Stomach smooth muscle (tissue), 2 donors: ENCODE results near the gene GALNT9.
"Not testable (repeated sequence)": the region's sequence is repeated elsewhere in the genome, so short reads cannot be mapped to it uniquely, and the experiment has no call there.

Experiments used
- H3K27ac ChIP-seq: one replicate; pipeline ENCODE4 v1.7.0; 2013; ENCODE audit warnings: mild to moderate bottlenecking, low read length, inconsistent platforms
- H3K27me3 ChIP-seq, 2 donors: one replicate each; pipeline ENCODE4 v1.7.0; 2013; ENCODE audit warnings: low read length in 2 of 2; ENCODE audit not compliant: insufficient read depth in 2 of 2, control insufficient read depth in 1 of 2
- H3K36me3 ChIP-seq, 2 donors: one replicate each; pipeline ENCODE4 v1.7.0; 2013; ENCODE audit warnings: low read length in 2 of 2; ENCODE audit not compliant: control insufficient read depth in 2 of 2, insufficient read depth in 2 of 2
- H3K4me1 ChIP-seq: one replicate; pipeline ENCODE4 v1.7.0; 2013; ENCODE audit warnings: low read length; ENCODE audit not compliant: control insufficient read depth, insufficient read depth
- H3K4me3 ChIP-seq, 2 donors: one replicate each; pipeline ENCODE4 v1.7.0; 2013; ENCODE audit warnings: low read length in 2 of 2
- H3K9ac ChIP-seq, 2 donors: one replicate each; pipeline ENCODE4 v1.7.0; 2013; ENCODE audit warnings: low read length in 2 of 2, mild to moderate bottlenecking in 1 of 2
- H3K9me3 ChIP-seq, 2 donors: one replicate each; pipeline ENCODE4 v1.7.0; 2013; ENCODE audit warnings: low read length in 2 of 2; ENCODE audit not compliant: control insufficient read depth in 2 of 2
- donor health status: healthy.
- donor health status: Pancreatic carcinoma.

GALNT9 gene

DNA sequence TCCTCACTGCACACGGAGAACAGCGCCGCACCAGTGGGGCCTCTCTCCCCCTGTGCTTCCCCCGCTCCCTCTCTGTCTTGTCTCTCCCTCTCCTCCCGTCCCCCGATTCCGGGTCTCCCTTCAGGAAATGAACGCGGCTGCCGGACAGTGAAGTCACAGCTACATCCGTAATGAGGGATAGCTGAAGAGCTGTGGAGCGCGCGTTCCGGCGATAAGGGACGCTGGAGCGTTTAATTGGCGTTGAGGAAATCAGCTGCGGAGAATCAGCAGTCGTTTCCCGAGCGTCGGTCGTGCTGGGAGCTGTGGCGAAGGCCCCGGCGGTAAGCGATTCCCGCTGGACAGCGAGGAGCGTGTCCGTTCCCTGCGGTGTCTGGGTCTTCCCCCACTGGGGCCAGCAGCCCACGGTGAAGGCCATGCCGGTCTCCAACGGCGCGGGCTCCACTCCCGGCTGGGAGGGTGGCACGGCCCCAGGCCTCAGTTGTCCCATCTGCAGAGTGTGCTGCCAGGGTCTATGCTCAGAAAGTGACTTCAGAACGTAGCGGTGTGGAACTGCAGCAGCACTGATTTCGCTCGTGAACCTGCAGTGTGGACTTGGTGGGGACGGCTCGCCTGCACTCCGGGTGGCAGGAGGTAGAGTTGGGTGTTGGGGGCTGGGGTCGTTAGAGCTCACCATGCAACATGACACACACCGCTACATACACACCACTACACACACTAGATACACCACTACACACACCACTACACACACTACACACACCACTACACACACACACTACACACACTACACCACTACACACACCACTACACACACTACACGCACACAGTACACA lies 174.2 kb downstream of the GALNT9 start:
- H3K4me1 ChIP-seq = peaks cover 8% of the 10 kb centered on the region
- no peaks in the 10 kb centered on the region for H3K9me3 ChIP-seq
- peaks cover 16 to 20% of the 10 kb centered on the region in 2 donors for H3K36me3 ChIP-seq
- no peak overlapping the region for H3K4me3 ChIP-seq
- no peaks in the 10 kb centered on the region for H3K27me3 ChIP-seq
- no peak overlapping the region for H3K9ac ChIP-seq
- H3K27ac ChIP-seq = no peak overlapping the region

DNA sequence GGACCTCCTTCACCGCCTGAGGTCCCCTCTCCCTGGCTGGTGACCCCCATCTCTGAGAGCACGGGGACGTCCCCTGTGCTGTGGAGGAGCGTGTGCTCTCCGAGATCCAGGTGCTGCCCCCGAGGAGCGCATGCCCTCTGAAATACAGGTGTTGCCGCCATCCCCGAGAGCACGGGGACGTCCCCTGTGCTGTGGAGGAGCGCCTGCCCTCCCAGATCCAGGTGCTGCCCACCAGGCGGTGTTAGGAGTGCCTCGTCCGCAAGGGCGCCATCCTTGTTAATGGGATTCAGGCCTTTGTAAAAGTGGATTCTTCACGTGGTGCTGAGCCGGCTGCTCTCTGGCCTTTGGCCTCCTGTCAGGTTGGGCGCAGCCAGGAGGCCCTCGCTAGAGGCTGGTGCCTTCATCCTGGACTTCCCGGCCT lies 175.0 kb downstream of the GALNT9 start:
- no peak overlapping the region for H3K27ac ChIP-seq
- H3K36me3 ChIP-seq = peaks cover 16 to 20% of the 10 kb centered on the region in 2 donors
- H3K4me3 ChIP-seq = peak overlapping the region in 1 of 2 donors; percentile 73
- H3K4me1 ChIP-seq = peaks cover 8% of the 10 kb centered on the region
- peak overlapping the region; percentile 40 to 71 for H3K9ac ChIP-seq
- no peaks in the 10 kb centered on the region for H3K9me3 ChIP-seq
- H3K27me3 ChIP-seq = no peaks in the 10 kb centered on the region

DNA sequence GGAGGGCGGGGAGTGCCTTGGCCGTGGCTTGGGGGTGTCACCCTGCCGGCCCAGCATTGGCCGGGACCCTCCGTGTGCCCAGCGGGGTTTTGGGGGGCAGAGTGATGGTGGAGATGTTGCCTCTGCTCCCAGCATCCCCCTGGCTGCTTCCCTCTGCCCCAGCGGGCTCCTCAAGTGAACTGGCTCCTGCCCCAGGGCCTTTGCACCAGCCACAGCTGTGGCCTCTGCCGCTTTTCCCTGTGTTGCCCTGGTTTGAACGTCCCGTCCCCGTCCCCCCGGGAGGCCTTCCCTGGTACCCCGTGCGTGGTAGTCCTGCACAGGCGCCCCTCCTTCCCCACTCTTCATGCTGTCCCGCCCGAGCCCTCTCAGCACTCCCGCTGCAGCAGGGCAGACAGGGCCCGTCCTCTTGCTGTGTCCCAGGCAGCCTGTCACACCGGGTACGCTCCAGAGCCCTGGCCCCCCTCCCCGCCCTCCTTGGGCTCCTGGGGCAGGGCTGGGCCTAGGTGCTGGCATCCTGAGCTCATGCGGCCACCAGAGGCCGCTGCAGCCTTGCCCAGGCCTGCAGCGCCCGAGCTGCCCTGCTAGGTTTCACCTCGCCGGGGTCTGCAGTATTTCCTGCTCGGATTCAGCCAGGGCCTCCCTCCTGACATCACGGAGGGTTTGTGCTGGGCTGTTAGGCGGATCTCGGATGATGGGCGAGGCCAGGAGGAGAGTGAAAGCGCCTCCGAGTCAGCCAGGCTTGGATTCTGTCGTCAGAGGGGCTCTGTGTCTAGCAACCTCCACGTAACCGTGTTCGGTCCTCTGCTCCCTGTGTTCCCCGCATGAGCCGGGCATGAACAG lies 175.7 kb downstream of the GALNT9 start:
- Histone ChIP-seq H3K4me3 (peak overlapping the region; percentile 62 to 73), H3K27me3 (no peaks in the 10 kb centered on the region), H3K9ac (peak overlapping the region; percentile 40 to 71), H3K36me3 (peaks cover 16 to 20% of the 10 kb centered on the region in 2 donors), H3K9me3 (no peaks in the 10 kb centered on the region), H3K4me1 (peaks cover 8% of the 10 kb centered on the region), H3K27ac (no peak overlapping the region)

DNA sequence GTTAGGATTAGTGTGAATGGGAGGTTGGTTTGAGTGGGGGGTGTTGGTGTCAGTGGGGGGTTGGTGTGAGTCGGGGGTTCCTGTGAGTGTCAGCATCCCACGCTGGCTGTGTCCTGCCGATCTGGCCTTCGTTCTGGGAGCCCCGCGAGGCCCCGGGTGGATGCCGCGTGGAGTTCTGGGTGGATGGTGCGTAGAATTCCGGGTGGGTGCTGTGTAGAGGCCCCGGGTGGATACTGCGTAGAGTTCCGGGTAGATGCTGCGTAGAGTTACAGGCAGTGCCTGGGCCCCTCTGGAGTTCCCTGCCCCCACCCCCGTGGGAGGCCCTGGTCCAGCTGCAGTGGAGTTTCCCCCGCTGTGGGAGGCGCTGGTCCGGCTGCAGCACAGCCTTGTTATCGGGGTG lies 176.4 kb downstream of the GALNT9 start:
- no peaks in the 10 kb centered on the region for H3K27me3 ChIP-seq
- H3K27ac ChIP-seq = no peak overlapping the region
- H3K9me3 ChIP-seq = no peaks in the 10 kb centered on the region
- no peak overlapping the region for H3K4me3 ChIP-seq
- peaks cover 16 to 19% of the 10 kb centered on the region in 2 donors for H3K36me3 ChIP-seq
- H3K9ac ChIP-seq = no peak overlapping the region
- peaks cover 8% of the 10 kb centered on the region for H3K4me1 ChIP-seq

DNA sequence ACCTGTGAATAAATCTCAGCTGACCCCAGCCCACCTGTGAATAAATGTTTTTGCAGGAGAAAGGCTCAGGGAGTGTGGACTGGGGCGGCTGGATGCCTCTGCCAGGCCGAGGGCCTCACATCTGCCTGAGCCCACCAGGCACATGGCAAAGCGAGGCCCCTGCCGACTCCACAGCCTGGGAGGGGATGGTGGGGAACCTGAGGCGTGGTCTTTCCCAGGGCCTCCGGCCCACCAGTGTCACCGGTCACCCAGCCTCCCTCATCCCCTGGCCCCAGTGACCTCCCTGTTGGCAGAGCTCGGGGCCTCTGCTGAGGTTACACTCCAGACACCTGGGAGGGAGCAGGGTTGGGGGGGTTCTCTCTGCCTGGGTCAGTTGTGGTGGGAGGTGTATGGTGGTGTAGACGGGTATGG lies 177.0 kb downstream of the GALNT9 start:
- peaks cover 15 to 16% of the 10 kb centered on the region in 2 donors for H3K36me3 ChIP-seq
- H3K27ac ChIP-seq = no peak overlapping the region
- no peaks in the 10 kb centered on the region for H3K9me3 ChIP-seq
- peaks cover 8% of the 10 kb centered on the region for H3K4me1 ChIP-seq
- H3K27me3 ChIP-seq = no peaks in the 10 kb centered on the region
- H3K9ac ChIP-seq = no peak overlapping the region
- no peak overlapping the region for H3K4me3 ChIP-seq

DNA sequence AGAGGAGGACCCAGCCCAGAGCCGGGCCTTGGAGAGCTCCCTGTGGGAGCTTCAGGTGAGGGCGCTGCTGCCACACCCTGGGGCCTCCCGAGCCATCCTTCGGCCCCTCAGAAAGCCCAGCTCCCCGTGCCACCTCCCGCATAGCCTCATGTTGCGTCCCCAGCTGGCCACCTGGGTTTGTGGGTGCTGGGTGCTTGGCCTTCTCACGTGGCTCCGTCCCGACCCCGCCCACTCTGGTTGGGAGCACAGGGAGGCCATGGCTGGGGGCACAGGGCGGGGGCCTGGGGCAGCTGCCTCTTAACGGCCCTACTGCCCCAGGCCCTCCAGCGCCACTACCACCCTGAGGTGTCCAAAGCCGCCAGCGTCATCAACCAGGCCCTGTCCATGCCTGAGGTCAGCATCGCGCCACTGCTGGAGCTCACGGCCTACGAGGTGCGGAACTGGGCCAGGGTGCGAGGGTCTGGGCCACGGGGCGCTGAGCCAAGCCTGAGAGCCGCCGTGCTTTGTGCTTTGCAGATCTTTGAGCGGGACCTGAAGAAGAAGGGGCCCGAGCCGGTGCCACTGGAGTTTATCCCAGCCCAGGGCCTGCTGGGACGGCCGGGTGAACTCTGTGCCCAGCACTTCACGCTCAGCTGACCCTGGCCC lies 177.5 kb downstream of the GALNT9 start:
- H3K36me3 ChIP-seq = peaks cover 9 to 12% of the 10 kb centered on the region in 2 donors
- H3K9ac ChIP-seq = no peak overlapping the region

DNA sequence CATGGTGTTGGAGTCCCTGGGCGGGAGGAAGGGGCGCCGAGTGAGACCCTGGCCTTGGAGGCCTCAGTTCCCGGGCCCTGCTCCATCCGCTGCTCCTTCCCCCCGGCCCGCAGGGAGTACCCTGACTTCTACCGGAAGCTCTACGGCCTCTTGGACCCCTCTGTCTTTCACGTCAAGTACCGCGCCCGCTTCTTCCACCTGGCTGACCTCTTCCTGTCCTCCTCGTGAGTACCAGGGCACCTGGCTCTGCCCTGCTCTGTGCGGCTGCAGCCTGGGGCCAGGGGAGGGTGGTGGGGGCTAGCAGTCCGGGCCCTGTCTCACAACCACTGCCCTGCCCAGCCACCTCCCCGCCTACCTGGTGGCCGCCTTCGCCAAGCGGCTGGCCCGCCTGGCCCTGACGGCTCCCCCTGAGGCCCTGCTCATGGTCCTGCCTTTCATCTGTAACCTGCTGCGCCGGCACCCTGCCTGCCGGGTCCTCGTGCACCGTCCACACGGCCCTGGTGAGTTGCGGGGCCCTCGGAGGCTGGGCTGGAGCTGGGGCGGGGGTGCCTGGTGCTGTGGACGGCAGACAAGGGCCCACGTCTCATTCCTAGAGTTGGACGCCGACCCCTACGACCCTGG lies 178.1 kb downstream of the GALNT9 start:
- no peaks in the 10 kb centered on the region for H3K27me3 ChIP-seq
- no peaks in the 10 kb centered on the region for H3K9me3 ChIP-seq
- no peak overlapping the region for H3K9ac ChIP-seq
- no peak overlapping the region for H3K4me3 ChIP-seq
- no peak overlapping the region for H3K27ac ChIP-seq
- peaks cover 5 to 6% of the 10 kb centered on the region in 2 donors for H3K36me3 ChIP-seq
- H3K4me1 ChIP-seq = peaks cover 8% of the 10 kb centered on the region

More for the DNA sequence above, 177.5 kb downstream of the GALNT9 start:
- Histone ChIP-seq H3K27ac (no peak overlapping the region), H3K27me3 (no peaks in the 10 kb centered on the region), H3K4me3 (no peak overlapping the region), H3K4me1 (peaks cover 8% of the 10 kb centered on the region), H3K9me3 (no peaks in the 10 kb centered on the region)

DNA sequence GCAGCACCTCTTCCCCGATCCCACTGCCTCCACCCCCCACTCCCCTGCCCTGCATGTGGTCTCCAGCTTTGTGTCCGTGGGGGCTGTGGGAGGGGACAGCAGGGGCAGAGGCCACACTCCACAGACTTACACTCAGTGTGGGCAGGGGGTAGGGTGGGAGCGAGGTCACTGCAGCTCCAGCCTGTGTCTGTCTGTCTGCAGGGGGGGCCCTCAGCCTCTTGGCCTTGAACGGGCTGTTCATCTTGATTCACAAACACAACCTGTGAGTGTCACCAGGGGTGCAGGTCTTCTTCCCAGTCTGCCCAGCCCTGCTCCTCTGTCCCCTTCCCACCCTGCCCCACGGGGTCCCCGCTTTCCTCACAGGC lies 178.6 kb downstream of the GALNT9 start:
- H3K4me3 ChIP-seq = no peak overlapping the region
- H3K36me3 ChIP-seq = peaks cover under 1 to 2% of the 10 kb centered on the region in 2 donors
- H3K9me3 ChIP-seq = no peaks in the 10 kb centered on the region
- H3K4me1 ChIP-seq = peaks cover 8% of the 10 kb centered on the region
- H3K27me3 ChIP-seq = no peaks in the 10 kb centered on the region
- no peak overlapping the region for H3K27ac ChIP-seq
- H3K9ac ChIP-seq = no peak overlapping the region

DNA sequence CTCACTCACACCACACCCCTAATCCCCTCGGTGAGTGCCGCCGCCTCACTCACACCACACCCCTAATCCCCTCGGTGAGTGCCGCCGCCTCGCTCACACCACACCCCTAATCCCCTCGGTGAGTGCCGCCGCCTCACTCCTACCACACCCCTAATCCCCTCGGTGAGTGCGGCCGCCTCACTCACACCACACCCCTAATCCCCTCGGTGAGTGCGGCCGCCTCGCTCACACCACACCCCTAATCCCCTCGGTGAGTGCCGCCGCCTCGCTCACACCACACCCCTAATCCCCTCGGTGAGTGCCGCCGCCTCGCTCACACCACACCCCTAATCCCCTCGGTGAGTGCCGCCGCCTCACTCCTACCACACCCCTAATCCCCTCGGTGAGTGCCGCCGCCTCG lies 179.9 kb downstream of the GALNT9 start:
- peaks cover 18% of the 10 kb centered on the region for H3K4me1 ChIP-seq
- H3K27ac ChIP-seq, H3K4me3 ChIP-seq, H3K27me3 ChIP-seq, H3K36me3 ChIP-seq, H3K9me3 ChIP-seq, H3K9ac ChIP-seq: not testable (repeated sequence)

DNA sequence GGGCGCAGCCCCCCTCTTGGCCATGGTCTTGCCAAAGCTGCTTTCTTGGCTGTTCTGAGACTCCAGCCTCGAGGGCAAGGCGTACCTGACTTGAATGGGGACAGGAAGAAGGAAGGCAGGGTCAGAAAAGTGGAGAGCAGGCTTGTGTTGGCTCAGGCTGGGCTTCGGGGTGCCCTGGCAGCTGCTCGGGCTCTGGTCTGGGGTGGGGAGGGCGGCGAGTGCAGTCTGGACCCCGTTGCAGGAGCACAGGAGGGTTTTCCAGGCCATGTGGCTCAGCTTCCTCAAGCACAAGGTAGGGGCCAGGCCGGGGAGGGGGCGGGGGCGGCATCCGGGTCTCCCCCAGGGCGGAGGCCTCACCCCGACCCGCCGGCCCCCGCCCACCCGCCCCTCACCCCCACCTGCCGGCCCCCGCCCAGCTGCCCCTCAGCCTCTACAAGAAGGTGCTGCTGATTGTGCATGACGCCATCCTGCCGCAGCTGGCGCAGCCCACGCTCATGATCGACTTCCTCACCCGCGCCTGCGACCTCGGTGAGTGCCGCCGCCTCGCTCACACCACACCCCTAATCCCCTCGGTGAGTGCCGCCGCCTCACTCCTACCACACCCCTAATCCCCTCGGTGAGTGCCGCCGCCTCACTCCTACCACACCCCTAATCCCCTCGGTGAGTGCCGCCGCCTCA lies 180.9 kb downstream of the GALNT9 start:
- Histone ChIP-seq H3K27me3 (no peaks in the 10 kb centered on the region), H3K27ac (no peak overlapping the region), H3K36me3 (peaks cover 0 to 2% of the 10 kb centered on the region in 2 donors), H3K4me1 (peaks cover 14% of the 10 kb centered on the region), H3K4me3 (no peak overlapping the region), H3K9ac (no peak overlapping the region), H3K9me3 (no peaks in the 10 kb centered on the region)
